Stimulated activated CD8-positive, alpha-beta memory T cell treated with anti-CD3 and anti-CD28 coated beads, Interleukin-12 subunit alpha, Interleukin-12 subunit beta, amount 100 ng/mL, for 24 hours (primary cell): ENCODE measurements around the gene TMEM131L.
"Not testable (repeated sequence)": the region's sequence is repeated elsewhere in the genome, so short reads cannot be mapped to it uniquely, and the experiment has no call there.

Source experiments
- DNase-seq: peaks from one replicate; pipeline ENCODE4 v3.0.0-alpha.2; 2020; ENCODE audit errors: extremely low read depth

The TMEM131L gene

GRCh38 chr4:153447175-153447905, 18.8 kb upstream of the TMEM131L start:
- DNase-seq = no peak

- no peak for DNase-seq
Measured at GRCh38 chr4:153448003-153448731, 18.0 kb upstream of the TMEM131L start.

- DNase-seq = no peak
Measured at GRCh38 chr4:153449338-153449737, 16.8 kb upstream of the TMEM131L start.

GRCh38 chr4:153450544-153450917, 15.6 kb upstream of the TMEM131L start:
- no peak for DNase-seq

- not testable (repeated sequence) for DNase-seq
Measured at GRCh38 chr4:153451145-153451544, 15.0 kb upstream of the TMEM131L start.

GRCh38 chr4:153451911-153452657, 14.1 kb upstream of the TMEM131L start:
- no peak for DNase-seq

- DNase-seq = no peak
Measured at GRCh38 chr4:153452658-153453378, 13.3 kb upstream of the TMEM131L start.

GRCh38 chr4:153453402-153453801, 12.8 kb upstream of the TMEM131L start:
- DNase-seq = no peak

GRCh38 chr4:153458969-153459368, 7.2 kb upstream of the TMEM131L start:
- no peak for DNase-seq

- not testable (repeated sequence) for DNase-seq
Measured at GRCh38 chr4:153461549-153461948, 4.6 kb upstream of the TMEM131L start.

- no peak for DNase-seq
Measured at GRCh38 chr4:153464068-153464467, 2.1 kb upstream of the TMEM131L start.

- no peak for DNase-seq
Measured at GRCh38 chr4:153465140-153465539, 1.0 kb upstream of the TMEM131L start.

- no peak for DNase-seq
Measured at GRCh38 chr4:153465615-153466080, 512 bp upstream of the TMEM131L start.

- DNase-seq = no peak
Measured at GRCh38 chr4:153466949-153467896, 1.1 kb downstream of the TMEM131L start.

- DNase-seq = no peak
Measured at GRCh38 chr4:153467897-153468262, 1.7 kb downstream of the TMEM131L start.

GRCh38 chr4:153468587-153468986, 2.4 kb downstream of the TMEM131L start:
- DNase-seq = no peak

- DNase-seq = no peak
Measured at GRCh38 chr4:153469031-153469430, 2.9 kb downstream of the TMEM131L start.

- not testable (repeated sequence) for DNase-seq
Measured at GRCh38 chr4:153471071-153471697, 5.0 kb downstream of the TMEM131L start.

- DNase-seq = no peak
Measured at GRCh38 chr4:153471698-153472093, 5.5 kb downstream of the TMEM131L start.
